Mesenchymal stem cell (in vitro differentiated cells and primary cell): ENCODE results near the gene SLC23A2.
A peak's percentile ranks its signal among the peaks of the same experiment; 100 is the strongest.

Experiments used
- DNase-seq: peaks from one replicate; pipeline ENCODE4 v3.0.0-alpha.2; 2013
- H2AFZ ChIP-seq: one replicate; pipeline ENCODE4 v1.6.1; 2013; ENCODE audit warnings: low read depth, mild to moderate bottlenecking, control low read depth, inconsistent platforms, low read length, moderate library complexity
- H2AK5ac ChIP-seq: 2 replicates; pipeline ENCODE4 v1.6.1; 2013; ENCODE audit warnings: low read length, moderate library complexity, mild to moderate bottlenecking, inconsistent platforms; ENCODE audit not compliant: severe bottlenecking
- H2BK120ac ChIP-seq: one replicate; pipeline ENCODE4 v1.6.1; 2013; ENCODE audit warnings: low read depth, mild to moderate bottlenecking, inconsistent platforms, low read length, moderate library complexity
- H2BK12ac ChIP-seq, 2 experiments: one replicate each; pipeline ENCODE4 v1.6.1; 2013; ENCODE audit warnings: inconsistent platforms in 2 of 2, low read length in 2 of 2, mild to moderate bottlenecking in 2 of 2, moderate library complexity in 2 of 2, control low read depth in 1 of 2
- H2BK15ac ChIP-seq: one replicate; pipeline ENCODE4 v1.6.1; 2013; ENCODE audit warnings: mild to moderate bottlenecking, low read depth, inconsistent platforms; ENCODE audit not compliant: poor library complexity, severe bottlenecking
- H2BK5ac ChIP-seq: 2 replicates; pipeline ENCODE4 v1.6.1; 2013; ENCODE audit warnings: low read depth, mild to moderate bottlenecking, low read length, control low read depth, inconsistent platforms; ENCODE audit not compliant: poor library complexity, severe bottlenecking
- H3K14ac ChIP-seq, 2 experiments: one replicate each; pipeline ENCODE4 v1.6.1; 2013; ENCODE audit warnings: inconsistent platforms in 2 of 2, low read length in 2 of 2, control low read depth in 1 of 2, mild to moderate bottlenecking in 1 of 2, moderate library complexity in 1 of 2
- H3K18ac ChIP-seq, 2 experiments: one replicate each; pipeline ENCODE4 v1.6.1; 2013; ENCODE audit warnings: inconsistent platforms in 2 of 2, low read length in 2 of 2, control low read depth in 1 of 2, low read depth in 1 of 2, mild to moderate bottlenecking in 1 of 2
- H3K23ac ChIP-seq, 2 experiments: one replicate each; pipeline ENCODE4 v1.6.1; 2013; ENCODE audit warnings: inconsistent platforms in 2 of 2, low read length in 2 of 2, mild to moderate bottlenecking in 2 of 2, moderate library complexity in 2 of 2, control low read depth in 1 of 2
- H3K27ac ChIP-seq: 2 replicates; pipeline ENCODE4 v1.5.1; 2013; ENCODE audit warnings: mild to moderate bottlenecking, moderate library complexity, low read length, control low read depth, inconsistent platforms; ENCODE audit not compliant: poor library complexity, severe bottlenecking
- H3K27me3 ChIP-seq, 2 experiments: 2 replicates each; pipeline versions ENCODE4 v1.6.1 to v1.7.0; 2013; ENCODE audit warnings: low read length in 2 of 2, mild to moderate bottlenecking in 2 of 2, moderate library complexity in 2 of 2, control low read depth in 1 of 2, inconsistent platforms in 1 of 2; ENCODE audit not compliant: control insufficient read depth in 1 of 2, insufficient read depth in 1 of 2
- H3K36me3 ChIP-seq, 2 experiments: 2 replicates each; pipeline versions ENCODE4 v1.6.1 to v1.7.0; 2013; ENCODE audit warnings: low read length in 2 of 2, control low read depth in 1 of 2, inconsistent platforms in 1 of 2, low read depth in 1 of 2, mild to moderate bottlenecking in 1 of 2; ENCODE audit not compliant: insufficient read depth in 2 of 2, control insufficient read depth in 1 of 2
- H3K4ac ChIP-seq, 2 experiments: one replicate each; pipeline ENCODE4 v1.6.1; 2013; ENCODE audit warnings: inconsistent platforms in 2 of 2, low read length in 2 of 2, mild to moderate bottlenecking in 2 of 2, moderate library complexity in 2 of 2, control low read depth in 1 of 2, low read depth in 1 of 2
- H3K4me1 ChIP-seq: 2 replicates; pipeline ENCODE4 v1.6.1; 2013; ENCODE audit warnings: low read depth, low read length, control low read depth; ENCODE audit not compliant: control insufficient read depth, insufficient read depth
- H3K4me2 ChIP-seq: 2 replicates; pipeline ENCODE4 v1.6.1; 2013; ENCODE audit warnings: low read length, mild to moderate bottlenecking, inconsistent platforms; ENCODE audit not compliant: poor library complexity, severe bottlenecking
- H3K4me3 ChIP-seq, 2 experiments: 2 replicates each; pipeline versions ENCODE4 v1.5.1 to v1.7.0; 2013; ENCODE audit warnings: low read length in 2 of 2, mild to moderate bottlenecking in 2 of 2, control low read depth in 1 of 2, low read depth in 1 of 2; ENCODE audit not compliant: insufficient read depth in 1 of 2
- H3K79me1 ChIP-seq: replicated peaks from 2 replicates; pipeline ENCODE4 v1.6.1; 2013; ENCODE audit warnings: mild to moderate bottlenecking, control low read depth, low read length, inconsistent platforms; ENCODE audit not compliant: poor library complexity, severe bottlenecking
- H3K9ac ChIP-seq: 2 replicates; pipeline ENCODE4 v1.7.0; 2013; ENCODE audit warnings: mild to moderate bottlenecking, low read length, moderate library complexity
- H3K9me3 ChIP-seq: 2 replicates; pipeline ENCODE4 v1.7.0; 2013; ENCODE audit warnings: mild to moderate bottlenecking, low read length; ENCODE audit not compliant: control insufficient read depth
- H4K8ac ChIP-seq: one replicate; pipeline ENCODE4 v1.6.1; 2013; ENCODE audit warnings: inconsistent platforms, mild to moderate bottlenecking, low read length, moderate library complexity
- H4K91ac ChIP-seq: one replicate; pipeline ENCODE4 v1.6.1; 2013; ENCODE audit warnings: mild to moderate bottlenecking, low read length, inconsistent platforms
- WGBS: methylation state at CpG from one replicate; pipeline ENCODE4 v1.1.7; 2013; ENCODE audit warnings: mixed read lengths; 5-methylcytosine and 5-hydroxymethylcytosine counted together

The SLC23A2 gene

GRCh38 chr20:4967752-4968477 lies 33.4 kb downstream of the SLC23A2 start:
- Histone ChIP-seq H3K9ac (no peak overlapping the region), H2BK12ac (peak overlapping the region in 1 of 2 experiments; percentile 64), H2BK5ac (no peak overlapping the region), H3K4me1 (peaks cover 1% of the 10 kb centered on the region), H3K9me3 (no peaks in the 10 kb centered on the region), H3K4me3 (no peak overlapping the region), H3K4ac (peak overlapping the region in 1 of 2 experiments; percentile 59), H2AFZ (no peak overlapping the region), H3K36me3 (peaks cover 10 to 35% of the 10 kb centered on the region in 2 experiments), H3K27me3 (no peaks in the 10 kb centered on the region), H2AK5ac (no peak overlapping the region), H4K91ac (no peak overlapping the region), H3K4me2 (no peak overlapping the region), H4K8ac (peak overlapping the region; percentile 40), H3K18ac (no peak overlapping the region), H3K14ac (no peak overlapping the region), H3K79me1 (peaks cover 12% of the 10 kb centered on the region), H3K27ac (no peak overlapping the region), H2BK15ac (no peak overlapping the region), H2BK120ac (no peak overlapping the region), H3K23ac (no peak overlapping the region)
- no peak for DNase-seq
- WGBS: over 99% methylated on average over 11 of the region's 12 CpGs

- peaks cover 10 to 36% of the 10 kb centered on the region in 2 experiments for H3K36me3 ChIP-seq
- no peaks in the 10 kb centered on the region for H3K27me3 ChIP-seq
- WGBS: 70% methylated on average over 4 of the region's 4 CpGs
- DNase-seq: peak; percentile 50
- no peak overlapping the region for H3K27ac ChIP-seq
- no peak overlapping the region for H3K23ac ChIP-seq
- no peak overlapping the region for H2BK5ac ChIP-seq
- no peaks in the 10 kb centered on the region for H3K9me3 ChIP-seq
- no peak overlapping the region for H3K4me2 ChIP-seq
- H4K91ac ChIP-seq: no peak overlapping the region
- H3K4me1 ChIP-seq: peaks cover 3% of the 10 kb centered on the region
- no peak overlapping the region for H4K8ac ChIP-seq
- peak overlapping the region in 1 of 2 experiments; percentile 59 for H3K4ac ChIP-seq
- no peak overlapping the region for H2BK12ac ChIP-seq
- H2BK120ac ChIP-seq: no peak overlapping the region
- H2BK15ac ChIP-seq: no peak overlapping the region
- peaks cover 13% of the 10 kb centered on the region for H3K79me1 ChIP-seq
- H3K4me3 ChIP-seq: no peak overlapping the region
- H3K18ac ChIP-seq: no peak overlapping the region
- H3K14ac ChIP-seq: no peak overlapping the region
- no peak overlapping the region for H2AFZ ChIP-seq
- no peak overlapping the region for H2AK5ac ChIP-seq
- no peak overlapping the region for H3K9ac ChIP-seq
These were observed 34.2 kb downstream of the SLC23A2 start for GRCh38 chr20:4966826-4967751.

GRCh38 chr20:4962241-4962855 lies 39.0 kb downstream of the SLC23A2 start:
- no peak for DNase-seq
- Histone ChIP-seq H3K9me3 (no peaks in the 10 kb centered on the region), H3K27me3 (no peaks in the 10 kb centered on the region), H3K9ac (no peak overlapping the region), H2AK5ac (no peak overlapping the region), H3K79me1 (peaks cover 7% of the 10 kb centered on the region), H3K14ac (no peak overlapping the region), H4K91ac (peak overlapping the region; percentile 65), H3K36me3 (peaks cover 0 to 4% of the 10 kb centered on the region in 2 experiments), H2BK120ac (no peak overlapping the region), H3K4ac (no peak overlapping the region), H2AFZ (no peak overlapping the region), H3K4me2 (no peak overlapping the region), H3K4me1 (peaks cover 6% of the 10 kb centered on the region), H4K8ac (peak overlapping the region; percentile 29), H3K18ac (peak overlapping the region in 1 of 2 experiments; percentile 61), H2BK5ac (no peak overlapping the region), H3K27ac (peak overlapping the region; percentile 0), H3K4me3 (no peak overlapping the region), H3K23ac (no peak overlapping the region), H2BK15ac (no peak overlapping the region), H2BK12ac (peak overlapping the region in 1 of 2 experiments; percentile 57)
- 85% methylated on average over 9 of the region's 10 CpGs for WGBS
